H9 (cell line): ENCODE results near the gene GPBP1L1. TPM values are rescaled to one million over a fixed set of nuclear protein-coding genes. Genes with fewer than 3 reads are reported as not detected.
"Not testable (repeated sequence)": the region's sequence is repeated elsewhere in the genome, so short reads cannot be mapped to it uniquely, and the experiment has no call there.

Experiments
- DNase-seq: peaks from one replicate; pipeline ENCODE4 v3.0.0-alpha.2; 2017
- H2AFZ ChIP-seq: one replicate; pipeline ENCODE4 v1.6.1; 2013; ENCODE audit warnings: mild to moderate bottlenecking, low read length, control low read depth, moderate library complexity
- H2AK5ac ChIP-seq: 2 replicates; pipeline ENCODE4 v1.6.1; 2013; ENCODE audit warnings: low read length, control low read depth, mixed read lengths; ENCODE audit not compliant: insufficient read length
- H2BK120ac ChIP-seq: one replicate; pipeline ENCODE4 v1.6.1; 2013; ENCODE audit warnings: low read depth, mild to moderate bottlenecking, low read length, control low read depth, inconsistent platforms; ENCODE audit not compliant: poor library complexity, severe bottlenecking
- H2BK12ac ChIP-seq: 2 replicates; pipeline ENCODE4 v1.6.1; 2013; ENCODE audit warnings: low read length, control low read depth, mixed read lengths, low read depth; ENCODE audit not compliant: insufficient read length
- H2BK15ac ChIP-seq: 2 replicates; pipeline ENCODE4 v1.6.1; 2013; ENCODE audit warnings: low read depth, low read length, control low read depth
- H2BK20ac ChIP-seq: one replicate; pipeline ENCODE4 v1.6.1; 2013; ENCODE audit warnings: low read depth, mild to moderate bottlenecking, low read length, control low read depth, inconsistent platforms; ENCODE audit not compliant: poor library complexity, severe bottlenecking
- H2BK5ac ChIP-seq: 2 replicates; pipeline ENCODE4 v1.6.1; 2013; ENCODE audit warnings: low read length, control low read depth, mixed read lengths; ENCODE audit not compliant: insufficient read length
- H3K14ac ChIP-seq: 2 replicates; pipeline ENCODE4 v1.6.1; 2013; ENCODE audit warnings: low read length, control low read depth; ENCODE audit not compliant: insufficient read depth
- H3K18ac ChIP-seq: 2 replicates; pipeline ENCODE4 v1.6.1; 2013; ENCODE audit warnings: low read depth, mild to moderate bottlenecking, mixed read lengths, low read length, control low read depth; ENCODE audit not compliant: insufficient read length
- H3K23ac ChIP-seq: 2 replicates; pipeline ENCODE4 v1.6.1; 2013; ENCODE audit warnings: low read length, control low read depth, mixed read lengths, low read depth; ENCODE audit not compliant: insufficient read length
- H3K23me2 ChIP-seq: 2 replicates; pipeline ENCODE4 v1.6.1; 2013; ENCODE audit warnings: low read depth, mild to moderate bottlenecking, mixed read lengths, low read length, control low read depth; ENCODE audit not compliant: insufficient read length, poor library complexity, severe bottlenecking
- H3K27ac ChIP-seq: 2 replicates; pipeline ENCODE4 v1.5.1; 2013; ENCODE audit warnings: low read length, control low read depth, mixed read lengths, low read depth; ENCODE audit not compliant: insufficient read length
- H3K27me3 ChIP-seq: 2 replicates; pipeline ENCODE4 v1.6.1; 2013; ENCODE audit warnings: low read length, control low read depth, inconsistent platforms; ENCODE audit not compliant: insufficient read depth
- H3K4ac ChIP-seq: 2 replicates; pipeline ENCODE4 v1.6.1; 2013; ENCODE audit warnings: low read depth, mild to moderate bottlenecking, control low read depth, inconsistent platforms, low read length, moderate library complexity
- H3K4me1 ChIP-seq: 2 replicates; pipeline ENCODE4 v1.6.1; 2013; ENCODE audit warnings: low read length, control low read depth, inconsistent platforms; ENCODE audit not compliant: insufficient read depth
- H3K4me2 ChIP-seq: 2 replicates; pipeline ENCODE4 v1.6.1; 2013; ENCODE audit warnings: low read length, control low read depth, mixed read lengths; ENCODE audit not compliant: insufficient read length, insufficient read depth
- H3K56ac ChIP-seq: 2 replicates; pipeline ENCODE4 v1.6.1; 2013; ENCODE audit warnings: low read depth, mild to moderate bottlenecking, mixed read lengths, low read length, control low read depth; ENCODE audit not compliant: insufficient read length
- H3K79me1 ChIP-seq: 2 replicates; pipeline ENCODE4 v1.6.1; 2013; ENCODE audit warnings: low read depth, mild to moderate bottlenecking, moderate library complexity, low read length, control low read depth, inconsistent platforms; ENCODE audit not compliant: insufficient read depth, poor library complexity, severe bottlenecking
- H3K79me2 ChIP-seq: 2 replicates; pipeline ENCODE4 v1.6.1; 2013; ENCODE audit warnings: low read length, control low read depth, inconsistent platforms; ENCODE audit not compliant: insufficient read depth
- H3K9ac ChIP-seq: 2 replicates; pipeline ENCODE4 v1.6.1; 2013; ENCODE audit warnings: low read length, control low read depth, mixed read lengths; ENCODE audit not compliant: insufficient read length; ENCODE audit errors: extremely low read depth
- H3K9me3 ChIP-seq: one replicate; pipeline ENCODE4 v1.6.1; 2013; ENCODE audit warnings: low read depth, low read length, inconsistent platforms; ENCODE audit not compliant: control insufficient read depth
- H3T11ph ChIP-seq: one replicate; pipeline ENCODE4 v1.6.1; 2013; ENCODE audit warnings: mild to moderate bottlenecking, low read length, control low read depth, inconsistent platforms
- H4K20me1 ChIP-seq: one replicate; pipeline ENCODE4 v1.6.1; 2013; ENCODE audit not compliant: control insufficient read depth, insufficient read length, insufficient read depth
- H4K5ac ChIP-seq: 2 replicates; pipeline ENCODE4 v1.6.1; 2013; ENCODE audit warnings: low read depth, mild to moderate bottlenecking, mixed read lengths, low read length, control low read depth; ENCODE audit not compliant: insufficient read length
- H4K8ac ChIP-seq: replicated peaks from 2 replicates; pipeline ENCODE4 v1.6.1; 2013; ENCODE audit warnings: low read length, control low read depth, mixed read lengths, low read depth; ENCODE audit not compliant: insufficient read length
- H4K91ac ChIP-seq: 2 replicates; pipeline ENCODE4 v1.6.1; 2013; ENCODE audit warnings: low read depth, mild to moderate bottlenecking, moderate library complexity, mixed read lengths, low read length, control low read depth; ENCODE audit not compliant: insufficient read length
- H3K27ac Mint-ChIP-seq, 3 experiments: 2 replicates in 2 of 3; 3 replicates in 1 of 3; pipeline ENCODE4 v1.8.0; 2020 to 2021; ENCODE audit warnings: mixed read lengths in 3 of 3, mild to moderate bottlenecking in 1 of 3, moderate library complexity in 1 of 3
- H3K27me3 Mint-ChIP-seq: 2 replicates; pipeline ENCODE4 v1.8.0; 2021; ENCODE audit warnings: low read depth, mild to moderate bottlenecking, moderate library complexity, mixed read lengths
- H3K36me3 Mint-ChIP-seq, 3 experiments: 2 replicates in 2 of 3; 3 replicates in 1 of 3; pipeline ENCODE4 v1.8.0; 2020 to 2021; ENCODE audit warnings: low read depth in 3 of 3, mixed read lengths in 3 of 3; ENCODE audit not compliant: insufficient read depth in 1 of 3
- H3K4me1 Mint-ChIP-seq, 2 experiments: 2 replicates each; pipeline ENCODE4 v1.8.0; 2020; ENCODE audit warnings: mixed read lengths in 2 of 2
- H3K4me3 Mint-ChIP-seq, 2 experiments: 2 replicates in 1 of 2; 3 replicates in 1 of 2; pipeline ENCODE4 v1.8.0; 2020 to 2021; ENCODE audit warnings: mild to moderate bottlenecking in 2 of 2, mixed read lengths in 2 of 2, moderate library complexity in 1 of 2
- H3K9me3 Mint-ChIP-seq, 2 experiments: 2 replicates in 1 of 2; 3 replicates in 1 of 2; pipeline ENCODE4 v1.8.0; 2020; ENCODE audit warnings: mild to moderate bottlenecking in 2 of 2, mixed read lengths in 2 of 2, moderate library complexity in 1 of 2
- WGBS: extraction: QIAGEN DNeasy Blood & Tissue Kit; methylation state at CpG from one replicate; pipeline ENCODE4 v1.1.7; 2013; ENCODE audit warnings: missing lambda C conversion rate, low lambda C conversion rate, mixed read lengths; ENCODE audit not compliant: insufficient read length; ENCODE audit errors: extremely low coverage; 5-methylcytosine and 5-hydroxymethylcytosine counted together
- total RNA-seq: library from RNA; stranded (reverse); gene quantifications from 2 replicates; pipeline ENCODE4 v1.2.1, GENCODE V29; 2021
- TF ChIP-seq, protein P1 (sequence below): fragments of 200-600 bp; sonication (generic); conservative IDR thresholded peaks from 3 replicates; pipeline ENCODE4 v1.8.0; 2021; ENCODE audit warnings: antibody characterized with exemption, mild to moderate bottlenecking

The GPBP1L1 gene
- total RNA-seq, 1 experiment from 2014 or later = 115 TPM

DNA sequence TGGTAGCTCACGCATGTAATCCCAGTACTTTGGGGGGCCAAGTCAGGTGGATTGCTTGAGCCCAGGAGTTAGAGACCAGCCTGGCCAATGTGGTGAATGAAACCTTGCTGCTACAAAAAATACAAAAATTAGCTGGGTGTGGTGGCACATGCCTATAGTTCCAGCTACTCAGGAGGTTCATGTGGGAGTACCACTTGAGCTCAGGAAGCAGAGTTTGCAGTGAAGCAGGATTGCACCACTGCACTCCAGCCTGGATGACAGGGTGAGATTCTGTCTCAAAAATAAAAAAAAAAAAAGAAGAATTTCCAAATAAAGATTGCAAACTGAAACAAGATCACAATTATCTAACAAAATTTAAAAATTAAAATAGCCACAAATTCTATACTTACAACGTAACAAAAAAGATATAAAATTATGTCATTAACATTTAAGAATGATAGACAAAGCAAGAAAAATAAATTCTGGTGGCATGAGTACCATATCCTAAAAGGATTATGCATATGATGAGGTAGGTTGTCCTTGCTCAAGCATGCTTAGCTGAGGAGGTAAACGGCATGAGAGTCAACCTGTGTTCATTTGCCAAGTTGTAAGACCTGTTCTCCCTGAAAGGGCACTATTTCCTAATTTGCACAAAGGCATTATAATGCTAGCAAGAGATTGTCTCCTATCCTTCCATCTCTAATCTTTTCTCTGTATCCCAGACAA, 43.9 kb upstream of the GPBP1L1 start:
- 100% methylated on average over 1 of the region's 3 CpGs for WGBS
- H3K9me3 Mint-ChIP-seq = no peaks in the 10 kb centered on the region
- Histone ChIP-seq H3K9me3 (no peaks in the 10 kb centered on the region), H3K27me3 (no peaks in the 10 kb centered on the region), H4K5ac (no peak overlapping the region), H2BK120ac (no peak overlapping the region), H3K23ac (no peak overlapping the region), H3K4me2 (no peak overlapping the region), H3T11ph (no peak overlapping the region), H3K23me2 (no peaks in the 10 kb centered on the region), H3K14ac (no peak overlapping the region), H3K4me1 (no peaks in the 10 kb centered on the region), H4K91ac (no peak overlapping the region), H4K8ac (no peak overlapping the region), H2BK20ac (no peak overlapping the region), H3K4ac (no peak overlapping the region), H3K79me1 (no peaks in the 10 kb centered on the region), H2AK5ac (no peak overlapping the region), H3K79me2 (no peaks in the 10 kb centered on the region), H3K18ac (no peak overlapping the region), H2BK15ac (no peak overlapping the region), H3K27ac (no peak overlapping the region), H4K20me1 (no peaks in the 10 kb centered on the region), H2AFZ (no peak overlapping the region), H2BK5ac (no peak overlapping the region), H3K56ac (no peak overlapping the region), H2BK12ac (no peak overlapping the region), H3K9ac (no peak overlapping the region)
- H3K27me3 Mint-ChIP-seq = no peaks in the 10 kb centered on the region
- H3K27ac Mint-ChIP-seq = peak overlapping the region in 1 of 3 experiments; percentile 43; a peak in 1 of 7 replicates
- peaks cover 0 to 2% (median 0%) of the 10 kb centered on the region in 3 experiments; a peak in 1 of 7 replicates for H3K36me3 Mint-ChIP-seq
- TF ChIP-seq, protein P1, sequence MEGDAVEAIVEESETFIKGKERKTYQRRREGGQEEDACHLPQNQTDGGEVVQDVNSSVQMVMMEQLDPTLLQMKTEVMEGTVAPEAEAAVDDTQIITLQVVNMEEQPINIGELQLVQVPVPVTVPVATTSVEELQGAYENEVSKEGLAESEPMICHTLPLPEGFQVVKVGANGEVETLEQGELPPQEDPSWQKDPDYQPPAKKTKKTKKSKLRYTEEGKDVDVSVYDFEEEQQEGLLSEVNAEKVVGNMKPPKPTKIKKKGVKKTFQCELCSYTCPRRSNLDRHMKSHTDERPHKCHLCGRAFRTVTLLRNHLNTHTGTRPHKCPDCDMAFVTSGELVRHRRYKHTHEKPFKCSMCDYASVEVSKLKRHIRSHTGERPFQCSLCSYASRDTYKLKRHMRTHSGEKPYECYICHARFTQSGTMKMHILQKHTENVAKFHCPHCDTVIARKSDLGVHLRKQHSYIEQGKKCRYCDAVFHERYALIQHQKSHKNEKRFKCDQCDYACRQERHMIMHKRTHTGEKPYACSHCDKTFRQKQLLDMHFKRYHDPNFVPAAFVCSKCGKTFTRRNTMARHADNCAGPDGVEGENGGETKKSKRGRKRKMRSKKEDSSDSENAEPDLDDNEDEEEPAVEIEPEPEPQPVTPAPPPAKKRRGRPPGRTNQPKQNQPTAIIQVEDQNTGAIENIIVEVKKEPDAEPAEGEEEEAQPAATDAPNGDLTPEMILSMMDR = no peak
- H3K4me3 Mint-ChIP-seq = no peak overlapping the region
- DNase-seq = no peak
- H3K4me1 Mint-ChIP-seq = peaks cover 5 to 13% of the 10 kb centered on the region in 2 experiments

DNA sequence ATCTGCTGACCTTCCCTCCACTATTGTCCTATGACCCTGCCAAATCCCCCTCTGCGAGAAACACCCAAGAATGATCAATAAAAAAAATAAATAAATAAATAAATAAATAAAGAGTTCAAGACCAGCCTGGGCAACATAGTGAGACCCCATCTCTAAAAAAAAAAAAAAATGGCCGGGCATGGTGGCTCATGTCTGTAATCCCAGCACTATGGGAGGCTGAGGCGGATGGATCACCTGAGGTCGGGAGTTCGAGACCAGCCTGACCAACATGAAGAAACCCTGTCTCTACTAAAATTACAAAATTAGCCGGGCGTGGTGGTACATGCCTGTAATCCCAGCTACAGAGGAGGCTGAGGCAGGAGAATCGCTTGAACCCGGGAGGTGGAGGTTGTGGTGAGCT, 39.7 kb upstream of the GPBP1L1 start:
- H3K27ac Mint-ChIP-seq, H3K18ac ChIP-seq, H2AK5ac ChIP-seq, H3K9ac ChIP-seq, DNase-seq, H3K79me2 ChIP-seq, H3K14ac ChIP-seq, H3K27ac ChIP-seq, H3T11ph ChIP-seq, H3K23ac ChIP-seq, H3K4ac ChIP-seq, H2BK120ac ChIP-seq, H3K4me2 ChIP-seq, H4K5ac ChIP-seq, H3K36me3 Mint-ChIP-seq, H2BK20ac ChIP-seq, H3K79me1 ChIP-seq, H3K4me3 Mint-ChIP-seq, H4K8ac ChIP-seq, H3K9me3 Mint-ChIP-seq, H3K4me1 ChIP-seq, H3K23me2 ChIP-seq, H2AFZ ChIP-seq, H3K27me3 ChIP-seq, H2BK12ac ChIP-seq, H2BK15ac ChIP-seq, H3K56ac ChIP-seq, H4K91ac ChIP-seq, H2BK5ac ChIP-seq, H3K9me3 ChIP-seq, H3K27me3 Mint-ChIP-seq, H4K20me1 ChIP-seq: not testable (repeated sequence)
- WGBS = no CpG with 5 or more reads among the region's 9 CpGs
- peaks cover 5 to 11% of the 10 kb centered on the region in 2 experiments for H3K4me1 Mint-ChIP-seq
